ENCODE data around the gene MAGEA6.
"Not testable (repeated sequence)": the region's sequence is repeated elsewhere in the genome, so short reads cannot be mapped to it uniquely, and the experiment has no call there.

MAGEA6 gene

DNA sequence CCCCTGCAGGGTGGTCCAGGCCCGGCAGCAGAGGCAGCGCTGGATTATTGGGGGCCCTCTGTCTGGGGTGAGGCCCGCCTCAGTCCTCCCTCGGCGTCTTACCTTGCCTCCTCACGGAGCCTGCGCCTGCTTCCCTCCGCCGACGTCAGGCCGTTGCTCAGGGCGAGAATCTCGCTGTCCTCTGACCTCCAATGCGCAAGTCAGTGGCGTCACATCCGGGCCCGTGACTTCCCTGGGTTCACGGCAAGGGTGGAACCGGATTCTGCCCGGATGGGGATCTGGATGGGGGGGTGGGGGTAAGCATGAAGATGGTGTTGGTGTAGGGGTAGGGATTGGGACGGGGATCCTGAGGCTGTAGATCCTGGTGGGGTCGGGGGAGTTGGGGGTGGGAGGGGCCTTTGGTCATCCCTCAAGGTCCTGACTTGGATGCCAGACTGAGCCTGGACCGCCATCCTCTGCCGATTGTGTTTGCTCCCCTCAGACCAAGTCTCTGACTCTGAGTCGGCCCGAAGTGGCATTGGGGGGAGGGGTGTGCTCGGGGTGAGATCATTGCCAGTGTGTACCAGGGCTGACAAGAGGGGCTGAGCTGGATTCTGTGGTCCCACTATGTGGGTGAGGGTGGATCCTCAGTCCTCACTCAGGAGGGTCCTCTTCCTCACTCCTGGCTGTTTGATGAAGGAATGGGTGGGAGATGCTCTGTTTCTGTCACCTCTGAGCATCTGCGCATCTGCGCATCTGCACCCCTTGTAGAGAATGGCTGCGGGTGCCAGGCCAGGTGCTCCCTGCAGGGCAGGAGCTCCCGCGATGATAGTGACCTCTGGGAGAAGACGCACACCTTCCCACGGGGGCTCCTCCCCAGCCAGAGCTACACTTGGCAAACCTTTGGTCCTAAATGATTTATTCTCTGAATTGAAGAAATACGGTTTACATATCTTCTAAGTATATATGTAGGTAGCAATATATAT lies 15.5 kb downstream of the MAGEA6 start, which contains the start of gene MAGEA2:
TSS of gene MAGEA2 (minus strand) at position 157 of the 965 bp plus-strand sequence. CDS start 2,479 bp downstream, outside the sequence.
- H3K36me3 ChIP-seq; H3K27me3 ChIP-seq; H3K4me1 ChIP-seq; DNase-seq; H3K9me3 ChIP-seq; H3K27ac ChIP-seq; H3K4me3 ChIP-seq; intact Hi-C loops (cut with DNase I; ENCODE audit: low total_unique reads): not testable (repeated sequence)

DNA sequence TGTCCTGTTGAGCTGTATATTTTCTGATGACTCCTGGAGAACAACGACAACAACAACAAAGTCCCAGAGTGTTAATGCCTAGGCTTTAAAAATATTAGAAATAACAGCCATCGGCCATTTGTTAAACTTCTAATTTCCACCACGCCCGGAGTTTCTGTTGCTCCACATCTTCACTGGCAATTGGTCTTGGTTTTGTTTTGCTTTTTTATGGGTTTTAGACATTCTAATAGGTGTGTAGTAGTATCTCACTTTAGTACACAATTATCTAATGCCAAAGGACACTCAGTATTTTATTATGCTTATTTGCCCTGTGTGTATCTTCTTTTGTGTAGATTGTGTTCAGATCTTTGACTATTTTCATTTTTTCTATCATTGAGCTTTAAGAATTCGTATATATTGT lies 30.9 kb downstream of the MAGEA6 start:
- TF ChIP-seq, protein P1, sequence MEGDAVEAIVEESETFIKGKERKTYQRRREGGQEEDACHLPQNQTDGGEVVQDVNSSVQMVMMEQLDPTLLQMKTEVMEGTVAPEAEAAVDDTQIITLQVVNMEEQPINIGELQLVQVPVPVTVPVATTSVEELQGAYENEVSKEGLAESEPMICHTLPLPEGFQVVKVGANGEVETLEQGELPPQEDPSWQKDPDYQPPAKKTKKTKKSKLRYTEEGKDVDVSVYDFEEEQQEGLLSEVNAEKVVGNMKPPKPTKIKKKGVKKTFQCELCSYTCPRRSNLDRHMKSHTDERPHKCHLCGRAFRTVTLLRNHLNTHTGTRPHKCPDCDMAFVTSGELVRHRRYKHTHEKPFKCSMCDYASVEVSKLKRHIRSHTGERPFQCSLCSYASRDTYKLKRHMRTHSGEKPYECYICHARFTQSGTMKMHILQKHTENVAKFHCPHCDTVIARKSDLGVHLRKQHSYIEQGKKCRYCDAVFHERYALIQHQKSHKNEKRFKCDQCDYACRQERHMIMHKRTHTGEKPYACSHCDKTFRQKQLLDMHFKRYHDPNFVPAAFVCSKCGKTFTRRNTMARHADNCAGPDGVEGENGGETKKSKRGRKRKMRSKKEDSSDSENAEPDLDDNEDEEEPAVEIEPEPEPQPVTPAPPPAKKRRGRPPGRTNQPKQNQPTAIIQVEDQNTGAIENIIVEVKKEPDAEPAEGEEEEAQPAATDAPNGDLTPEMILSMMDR (IDR thresholded peaks at IDR 0.05): no peak
- intact Hi-C loops (cut with DNase I; ENCODE audit: low total_unique reads): no loop called here
- H3K9me3 ChIP-seq: no peaks in the 10 kb centered on the region
- H3K27me3 ChIP-seq: no peaks in the 10 kb centered on the region
- no peak overlapping the region for H3K27ac ChIP-seq
- no peaks in the 10 kb centered on the region for H3K4me1 ChIP-seq
- no peak overlapping the region for H3K4me3 ChIP-seq
- H3K36me3 ChIP-seq: no peaks in the 10 kb centered on the region
- no peak for DNase-seq

DNA sequence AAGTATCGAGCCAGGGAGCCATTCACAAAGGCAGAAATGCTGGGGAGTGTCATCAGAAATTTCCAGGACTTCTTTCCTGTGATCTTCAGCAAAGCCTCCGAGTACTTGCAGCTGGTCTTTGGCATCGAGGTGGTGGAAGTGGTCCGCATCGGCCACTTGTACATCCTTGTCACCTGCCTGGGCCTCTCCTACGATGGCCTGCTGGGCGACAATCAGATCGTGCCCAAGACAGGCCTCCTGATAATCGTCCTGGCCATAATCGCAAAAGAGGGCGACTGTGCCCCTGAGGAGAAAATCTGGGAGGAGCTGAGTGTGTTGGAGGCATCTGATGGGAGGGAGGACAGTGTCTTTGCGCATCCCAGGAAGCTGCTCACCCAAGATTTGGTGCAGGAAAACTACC lies 33.0 kb downstream of the MAGEA6 start:
- intact Hi-C loops (cut with DNase I; ENCODE audit: low total_unique reads); H3K4me1 ChIP-seq; H3K27me3 ChIP-seq; H3K9me3 ChIP-seq; H3K4me3 ChIP-seq; DNase-seq; H3K36me3 ChIP-seq; H3K27ac ChIP-seq: not testable (repeated sequence)

DNA sequence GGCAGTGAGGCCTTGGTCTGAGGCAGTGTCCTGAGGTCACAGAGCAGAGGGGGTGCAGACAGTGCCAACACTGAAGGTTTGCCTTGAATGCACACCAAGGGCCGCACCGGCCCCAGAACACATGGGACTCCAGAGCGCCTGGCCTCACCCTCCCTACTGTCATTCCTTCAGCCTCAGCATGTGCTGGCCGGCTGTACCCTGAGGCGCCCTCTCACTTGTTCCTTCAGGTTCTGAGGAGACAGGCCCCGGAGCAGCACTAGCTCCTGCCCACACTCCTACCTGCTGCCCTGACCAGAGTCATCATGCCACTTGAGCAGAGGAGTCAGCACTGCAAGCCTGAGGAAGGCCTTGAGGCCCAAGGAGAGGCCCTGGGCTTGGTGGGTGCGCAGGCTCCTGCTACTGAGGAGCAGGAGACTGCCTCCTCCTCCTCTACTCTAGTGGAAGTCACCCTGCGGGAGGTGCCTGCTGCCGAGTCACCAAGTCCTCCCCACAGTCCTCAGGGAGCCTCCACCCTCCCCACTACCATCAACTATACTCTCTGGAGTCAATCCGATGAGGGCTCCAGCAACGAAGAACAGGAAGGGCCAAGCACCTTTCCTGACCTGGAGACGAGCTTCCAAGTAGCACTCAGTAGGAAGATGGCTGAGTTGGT lies 33.5 kb downstream of the MAGEA6 start:
- no peak for DNase-seq
- H3K27me3 ChIP-seq: no peaks in the 10 kb centered on the region
- H3K4me1 ChIP-seq: no peaks in the 10 kb centered on the region
- H3K9me3 ChIP-seq: no peaks in the 10 kb centered on the region
- H3K4me3 ChIP-seq: no peak overlapping the region
- intact Hi-C loops (cut with DNase I; ENCODE audit: low total_unique reads): no loop called here
- no peaks in the 10 kb centered on the region for H3K36me3 ChIP-seq
- H3K27ac ChIP-seq: no peak overlapping the region
- TF ChIP-seq, protein P1 (IDR thresholded peaks at IDR 0.05): no peak

DNA sequence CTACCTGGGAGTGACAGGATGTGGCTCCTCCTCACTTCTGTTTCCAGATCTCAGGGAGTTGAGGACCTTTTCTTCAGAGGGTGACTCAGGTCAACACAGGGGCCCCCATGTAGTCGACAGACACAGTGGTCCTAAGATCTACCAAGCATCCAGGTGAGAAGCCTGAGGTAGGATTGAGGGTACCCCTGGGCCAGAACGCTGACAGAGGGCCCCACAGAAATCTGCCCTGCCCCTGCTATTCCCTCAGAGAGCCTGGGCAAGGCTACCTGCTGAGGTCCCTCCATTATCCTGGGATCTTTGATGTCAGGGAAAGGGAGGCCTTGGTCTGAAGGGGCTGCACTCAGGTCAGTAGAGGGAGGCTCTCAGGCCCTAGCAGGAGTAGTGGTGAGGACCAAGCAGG lies 34.4 kb downstream of the MAGEA6 start:
- intact Hi-C loops (cut with DNase I; ENCODE audit: low total_unique reads): no loop called here
- TF ChIP-seq, protein P1 (IDR thresholded peaks at IDR 0.05): no peak
- Histone ChIP-seq H3K36me3 (no peaks in the 10 kb centered on the region), H3K4me3 (no peak overlapping the region), H3K27ac (no peak overlapping the region), H3K4me1 (no peaks in the 10 kb centered on the region), H3K9me3 (no peaks in the 10 kb centered on the region), H3K27me3 (no peaks in the 10 kb centered on the region)
- DNase-seq: no peak

DNA sequence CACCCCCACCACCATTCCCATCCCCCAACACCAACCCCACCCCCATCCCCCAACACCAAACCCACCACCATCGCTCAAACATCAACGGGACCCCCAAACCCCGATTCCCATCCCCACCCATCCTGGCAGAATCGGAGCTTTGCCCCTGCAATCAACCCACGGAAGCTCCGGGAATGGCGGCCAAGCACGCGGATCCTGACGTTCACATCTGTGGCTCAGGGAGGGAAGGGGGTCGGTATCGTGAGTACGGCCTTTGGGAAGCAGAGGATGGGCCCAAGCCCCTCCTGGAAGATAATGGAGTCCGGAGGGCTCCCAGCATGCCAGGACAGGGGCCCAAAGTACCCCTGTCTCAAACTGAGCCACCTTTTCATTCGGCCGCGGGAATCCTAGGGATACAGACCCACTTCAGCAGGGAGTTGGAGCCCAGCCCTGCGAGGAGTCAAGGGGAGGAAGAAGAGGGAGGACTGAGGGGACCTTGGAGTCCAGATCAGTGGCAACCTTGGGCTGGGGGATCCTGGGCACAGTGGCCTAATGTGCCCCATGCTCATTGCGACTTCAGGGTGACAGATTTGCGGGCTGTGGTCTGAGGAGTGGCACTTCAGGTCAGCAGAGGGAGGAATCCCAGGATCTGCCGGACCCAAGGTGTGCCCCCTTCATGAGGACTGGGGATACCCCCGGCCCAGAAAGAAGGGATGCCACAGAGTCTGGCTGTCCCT lies 35.2 kb downstream of the MAGEA6 start:
- H3K36me3 ChIP-seq; H3K9me3 ChIP-seq; DNase-seq; H3K27me3 ChIP-seq; intact Hi-C loops (cut with DNase I; ENCODE audit: low total_unique reads); H3K27ac ChIP-seq; H3K4me1 ChIP-seq; H3K4me3 ChIP-seq: not testable (repeated sequence)
